ENCODE measurements around the gene KCNQ2.

GRCh38 chr20:63392465-63393365 lies 79.7 kb downstream of the KCNQ2 start:
- TF ChIP-seq EZH2 (IDR thresholded peaks at IDR 0.05; ENCODE audit: borderline replicate concordance, low read depth, low read length, severe bottlenecking) (no peak), CTCF (IDR thresholded peaks at IDR 0.05; ENCODE audit: borderline replicate concordance, extremely low read depth, low read length, poor library complexity, severe bottlenecking) (no peak)

Data from DND-41 (cell line).